Measurements from ENCODE around the gene PARP9.

Gene PARP9

DNA sequence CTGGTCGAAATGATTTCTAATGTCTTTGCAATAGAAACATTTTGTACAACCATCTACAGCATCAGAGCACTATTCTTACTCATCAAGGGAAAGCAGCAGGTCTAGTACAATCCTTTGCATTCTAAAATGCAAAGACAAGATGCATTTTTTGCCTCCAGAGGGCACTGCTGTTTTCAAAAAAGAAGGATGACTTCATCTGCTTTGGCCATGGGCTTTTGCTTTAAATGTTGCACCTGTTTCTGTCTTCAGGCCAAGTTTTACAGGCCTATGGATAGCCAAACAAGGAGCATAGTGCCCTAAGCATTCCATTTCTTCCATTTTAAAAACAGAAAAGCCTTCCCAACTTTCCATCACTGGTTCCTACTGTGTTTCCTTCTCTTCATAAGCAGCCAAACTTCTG, 3.4 kb downstream of the PARP9 start:
- Mint-ChIP-seq H3K4me1 (ENCODE audit: low read depth) (peaks cover 37% of the 10 kb centered on the region), H3K36me3 (ENCODE audit: low read depth) (peaks cover 70% of the 10 kb centered on the region)

DNA sequence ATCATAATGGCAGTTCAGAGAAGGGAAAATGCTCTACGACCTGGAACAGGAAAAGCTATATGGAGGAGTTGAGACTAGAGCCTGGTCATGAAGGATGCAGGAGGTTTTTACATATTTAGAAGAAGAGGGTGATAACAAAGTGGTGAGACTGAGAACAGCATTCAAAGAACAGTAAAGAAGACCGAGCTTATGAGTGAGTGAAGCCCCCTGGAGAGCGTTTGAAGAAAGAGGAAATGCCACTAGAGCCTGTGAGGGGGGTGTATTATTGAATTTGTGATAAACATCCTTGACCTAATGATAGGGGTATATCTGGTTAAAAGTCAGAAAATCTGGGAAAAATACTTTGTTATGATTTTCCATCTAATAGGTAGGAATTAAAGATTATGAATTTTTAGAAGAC, 4.2 kb downstream of the PARP9 start:
- no peak for DNase-seq (ENCODE audit: low spot score)
- Mint-ChIP-seq H3K27ac (no peak overlapping the region), H3K9me3 (no peaks in the 10 kb centered on the region), H3K27me3 (ENCODE audit: low read depth) (no peaks in the 10 kb centered on the region), H3K4me1 (ENCODE audit: low read depth) (peaks cover 35% of the 10 kb centered on the region), H3K4me3 (no peak overlapping the region), H3K36me3 (ENCODE audit: low read depth) (peaks cover 72% of the 10 kb centered on the region)

More for the DNA sequence above, 3.4 kb downstream of the PARP9 start:
- Mint-ChIP-seq H3K9me3 (no peaks in the 10 kb centered on the region), H3K4me3 (peak overlapping the region; percentile 57), H3K27me3 (ENCODE audit: low read depth) (no peaks in the 10 kb centered on the region), H3K27ac (peak overlapping the region; percentile 53)
- DNase-seq (ENCODE audit: low spot score), result peak; percentile 38

DNA sequence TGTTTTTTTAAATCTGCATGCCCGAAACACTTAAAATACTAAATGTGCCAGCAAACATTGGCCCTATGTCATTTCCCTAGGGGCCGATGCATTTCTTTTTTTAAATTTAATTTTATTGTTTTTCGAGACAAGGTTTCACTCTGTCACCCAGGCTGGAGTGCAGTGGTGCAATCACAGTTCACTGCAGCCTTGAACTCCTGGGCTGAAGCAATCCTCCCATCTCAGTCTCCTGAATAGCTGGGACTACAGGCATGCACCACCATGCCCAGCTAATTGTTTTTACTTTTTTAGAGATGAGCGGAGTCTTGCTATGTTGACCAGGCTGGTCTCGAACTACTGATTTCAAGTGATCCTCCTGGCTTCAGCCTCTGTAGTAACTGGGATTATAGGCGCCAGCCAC, 5.5 kb downstream of the PARP9 start:
- Mint-ChIP-seq H3K27me3 (ENCODE audit: low read depth) (no peaks in the 10 kb centered on the region), H3K4me1 (ENCODE audit: low read depth) (peaks cover 37% of the 10 kb centered on the region), H3K9me3 (no peaks in the 10 kb centered on the region), H3K27ac (no peak overlapping the region), H3K36me3 (ENCODE audit: low read depth) (peaks cover 72% of the 10 kb centered on the region), H3K4me3 (no peak overlapping the region)
- DNase-seq (ENCODE audit: low spot score), result no peak

GRCh38 chr3:122557356-122557755, 6.7 kb downstream of the PARP9 start:
- no peak for DNase-seq (ENCODE audit: low spot score)
- Mint-ChIP-seq H3K4me1 (ENCODE audit: low read depth) (peaks cover 31% of the 10 kb centered on the region), H3K36me3 (ENCODE audit: low read depth) (peaks cover 72% of the 10 kb centered on the region), H3K4me3 (no peak overlapping the region), H3K27me3 (ENCODE audit: low read depth) (no peaks in the 10 kb centered on the region), H3K9me3 (no peaks in the 10 kb centered on the region), H3K27ac (no peak overlapping the region)

DNA sequence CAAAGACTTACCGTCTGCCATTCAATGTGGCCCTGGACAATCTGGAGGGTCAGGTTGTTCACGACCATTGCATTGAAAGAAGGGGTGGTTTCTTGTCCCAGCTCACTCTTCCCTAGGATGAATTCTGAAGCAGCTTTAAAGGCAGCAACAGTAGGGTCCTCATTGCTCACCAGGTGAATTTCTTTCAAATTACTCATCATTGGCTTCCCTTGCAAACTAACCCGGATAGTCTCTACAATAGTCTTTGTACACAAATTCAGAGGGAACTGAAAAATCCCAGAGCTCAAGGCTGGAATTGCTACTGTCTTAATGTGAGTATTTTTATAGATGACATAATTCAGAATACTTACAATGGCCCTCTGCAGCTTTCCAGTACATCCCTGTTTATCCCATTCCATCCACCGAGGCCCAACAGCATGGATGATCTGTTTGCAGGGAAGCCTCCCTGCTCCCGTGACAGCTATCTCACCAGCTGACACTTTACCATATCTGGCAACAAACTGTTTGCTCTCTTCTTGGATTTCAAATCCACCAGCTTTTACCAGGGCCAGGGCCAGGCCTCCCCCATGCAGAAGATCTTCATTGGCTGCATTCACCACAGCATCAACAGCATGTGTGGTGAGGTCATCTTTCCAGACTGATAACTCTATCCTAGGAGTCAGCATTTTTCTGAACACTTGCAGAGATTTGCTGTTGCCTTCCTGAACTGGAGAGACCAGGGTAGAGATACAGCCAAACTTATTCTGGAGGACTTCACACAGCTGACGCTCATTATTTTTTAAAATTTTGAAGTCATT, 8.6 kb downstream of the PARP9 start:
- DNase-seq (ENCODE audit: low spot score), result no peak
- Mint-ChIP-seq H3K9me3 (no peaks in the 10 kb centered on the region), H3K4me1 (ENCODE audit: low read depth) (peaks cover 16% of the 10 kb centered on the region), H3K4me3 (no peak overlapping the region), H3K27me3 (ENCODE audit: low read depth) (no peaks in the 10 kb centered on the region), H3K36me3 (ENCODE audit: low read depth) (peaks cover 75% of the 10 kb centered on the region), H3K27ac (no peak overlapping the region)

DNA sequence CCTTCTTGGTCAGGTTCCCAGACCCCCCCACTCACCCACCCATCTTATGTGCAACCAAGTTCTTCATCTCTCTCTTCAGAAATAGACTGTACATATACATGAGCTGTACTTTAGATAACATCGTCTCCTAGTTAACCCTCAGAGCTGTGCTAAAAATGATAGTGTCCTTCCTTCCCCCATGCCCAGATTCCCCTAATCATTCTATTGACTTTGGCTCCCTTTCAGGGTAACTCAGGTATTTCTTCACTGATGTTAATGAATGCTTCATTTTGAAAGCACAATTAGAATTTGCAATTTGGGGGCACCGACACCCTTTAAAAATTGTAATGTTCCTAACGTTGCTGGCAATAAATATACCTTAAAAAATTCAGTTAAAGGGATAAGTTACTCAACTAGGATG, 10.9 kb downstream of the PARP9 start:
- no peaks in the 10 kb centered on the region for H3K9me3 Mint-ChIP-seq
- DNase-seq (ENCODE audit: low spot score), result no peak
- no peak overlapping the region for H3K27ac Mint-ChIP-seq
- H3K4me1 Mint-ChIP-seq (ENCODE audit: low read depth), result peaks cover 11% of the 10 kb centered on the region
- peaks cover 76% of the 10 kb centered on the region for H3K36me3 Mint-ChIP-seq (ENCODE audit: low read depth)
- H3K27me3 Mint-ChIP-seq (ENCODE audit: low read depth), result no peaks in the 10 kb centered on the region
- no peak overlapping the region for H3K4me3 Mint-ChIP-seq

GRCh38 chr3:122548619-122549018, 15.5 kb downstream of the PARP9 start:
- no peak for DNase-seq (ENCODE audit: low spot score)
- no peak overlapping the region for H3K27ac Mint-ChIP-seq
- peaks cover 4% of the 10 kb centered on the region for H3K4me1 Mint-ChIP-seq (ENCODE audit: low read depth)
- no peaks in the 10 kb centered on the region for H3K27me3 Mint-ChIP-seq (ENCODE audit: low read depth)
- no peaks in the 10 kb centered on the region for H3K9me3 Mint-ChIP-seq
- no peak overlapping the region for H3K4me3 Mint-ChIP-seq
- peaks cover 75% of the 10 kb centered on the region for H3K36me3 Mint-ChIP-seq (ENCODE audit: low read depth)

DNA sequence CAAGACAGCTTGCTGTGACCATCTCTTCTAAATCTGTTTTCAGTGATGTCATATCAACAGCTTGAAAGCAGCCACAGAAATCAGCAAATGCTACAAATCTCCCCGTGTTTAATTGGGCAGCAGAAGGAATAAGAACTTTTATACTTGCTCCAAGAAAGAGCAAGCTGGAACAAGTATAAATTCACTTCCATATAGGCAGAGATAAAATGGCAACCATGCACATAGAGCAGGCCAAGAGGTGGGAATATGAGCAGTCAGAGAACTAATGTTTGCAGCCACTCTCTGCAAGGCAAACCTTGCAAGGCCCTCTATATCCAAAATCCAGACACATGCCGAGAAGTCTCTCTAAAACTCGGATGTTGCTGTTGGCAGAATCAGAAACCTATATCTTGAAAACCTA, 16.0 kb downstream of the PARP9 start:
- Mint-ChIP-seq H3K4me3 (no peak overlapping the region), H3K27ac (no peak overlapping the region), H3K4me1 (ENCODE audit: low read depth) (peaks cover under 1% of the 10 kb centered on the region)

DNA sequence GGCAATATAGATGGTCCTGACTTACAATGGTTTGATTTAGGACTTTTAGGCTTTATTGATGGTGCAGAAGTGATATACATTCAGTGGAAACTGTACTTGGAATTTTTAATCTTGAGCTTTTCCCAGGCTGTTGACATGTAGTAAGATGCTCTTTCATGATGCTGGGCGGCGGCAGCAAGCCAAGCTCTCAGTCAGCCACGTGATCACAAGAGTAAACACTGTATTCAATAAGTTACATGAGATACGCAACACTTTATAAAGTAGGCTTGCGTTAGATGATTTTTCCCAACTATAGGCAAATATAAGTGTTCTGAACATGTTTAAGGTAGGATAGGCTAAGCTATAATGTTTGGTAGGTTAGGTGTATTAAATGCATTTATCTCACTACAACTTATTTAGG, 17.9 kb downstream of the PARP9 start:
- Mint-ChIP-seq H3K4me3 (no peak overlapping the region), H3K27ac (no peak overlapping the region), H3K4me1 (ENCODE audit: low read depth) (no peaks in the 10 kb centered on the region), H3K9me3 (no peaks in the 10 kb centered on the region), H3K27me3 (ENCODE audit: low read depth) (no peaks in the 10 kb centered on the region), H3K36me3 (ENCODE audit: low read depth) (peaks cover 65% of the 10 kb centered on the region)
- DNase-seq (ENCODE audit: low spot score), result no peak

More for the DNA sequence above, 16.0 kb downstream of the PARP9 start:
- Mint-ChIP-seq H3K9me3 (no peaks in the 10 kb centered on the region), H3K27me3 (ENCODE audit: low read depth) (no peaks in the 10 kb centered on the region), H3K36me3 (ENCODE audit: low read depth) (peaks cover 75% of the 10 kb centered on the region)
- no peak for DNase-seq (ENCODE audit: low spot score)

DNA sequence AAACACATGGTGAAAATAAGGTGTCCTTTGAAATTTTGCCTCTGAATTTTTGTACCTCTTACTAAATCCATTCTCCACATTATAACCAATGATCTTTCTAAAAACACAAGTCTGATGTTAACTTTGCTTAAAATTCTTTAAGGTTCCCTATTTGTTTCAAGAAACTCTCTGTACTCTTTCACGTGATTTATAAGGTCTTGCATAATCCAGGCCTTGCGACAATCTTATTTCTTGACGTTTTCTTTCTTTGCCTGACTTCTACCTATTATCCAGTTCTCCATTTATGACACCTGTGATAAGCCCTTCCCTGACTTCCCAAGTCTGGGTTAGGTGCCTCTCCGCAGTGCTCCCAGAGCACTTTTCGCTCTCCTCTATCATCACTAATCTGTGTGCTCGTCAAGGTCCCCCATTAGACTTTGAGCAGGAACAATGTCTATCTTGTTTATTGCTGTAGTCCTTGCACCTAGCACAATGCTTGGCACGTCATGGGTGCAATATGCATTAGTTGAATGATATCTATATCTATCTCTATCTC, 25.1 kb downstream of the PARP9 start:
- H3K9me3 Mint-ChIP-seq, result no peaks in the 10 kb centered on the region
- DNase-seq (ENCODE audit: low spot score), result no peak
- H3K4me3 Mint-ChIP-seq, result no peak overlapping the region
- H3K27ac Mint-ChIP-seq, result no peak overlapping the region
- H3K27me3 Mint-ChIP-seq (ENCODE audit: low read depth), result no peaks in the 10 kb centered on the region
- H3K4me1 Mint-ChIP-seq (ENCODE audit: low read depth), result peaks cover 9% of the 10 kb centered on the region
- H3K36me3 Mint-ChIP-seq (ENCODE audit: low read depth), result peaks cover 68% of the 10 kb centered on the region

GRCh38 chr3:122536632-122537001, 27.5 kb downstream of the PARP9 start:
- H3K27me3 Mint-ChIP-seq (ENCODE audit: low read depth), result no peaks in the 10 kb centered on the region
- peaks cover 24% of the 10 kb centered on the region for H3K4me1 Mint-ChIP-seq (ENCODE audit: low read depth)
- no peak overlapping the region for H3K27ac Mint-ChIP-seq
- no peak for DNase-seq (ENCODE audit: low spot score)
- peaks cover 79% of the 10 kb centered on the region for H3K36me3 Mint-ChIP-seq (ENCODE audit: low read depth)
- no peaks in the 10 kb centered on the region for H3K9me3 Mint-ChIP-seq
- H3K4me3 Mint-ChIP-seq, result no peak overlapping the region

- Mint-ChIP-seq H3K4me1 (ENCODE audit: low read depth) (peaks cover 24% of the 10 kb centered on the region), H3K27ac (no peak overlapping the region), H3K4me3 (no peak overlapping the region), H3K27me3 (ENCODE audit: low read depth) (no peaks in the 10 kb centered on the region), H3K36me3 (ENCODE audit: low read depth) (peaks cover 78% of the 10 kb centered on the region), H3K9me3 (no peaks in the 10 kb centered on the region)
- no peak for DNase-seq (ENCODE audit: low spot score)
Measured at GRCh38 chr3:122535964-122536631, 28.0 kb downstream of the PARP9 start.

- DNase-seq (ENCODE audit: low spot score), result peak; percentile 75
- H3K36me3 Mint-ChIP-seq (ENCODE audit: low read depth), result peaks cover 72% of the 10 kb centered on the region
- peaks cover 24% of the 10 kb centered on the region for H3K4me1 Mint-ChIP-seq (ENCODE audit: low read depth)
- no peaks in the 10 kb centered on the region for H3K27me3 Mint-ChIP-seq (ENCODE audit: low read depth)
- H3K4me3 Mint-ChIP-seq, result peak overlapping the region; percentile 5
- H3K27ac Mint-ChIP-seq, result peak overlapping the region; percentile 78
- no peaks in the 10 kb centered on the region for H3K9me3 Mint-ChIP-seq
Measured at GRCh38 chr3:122533931-122534334, 30.2 kb downstream of the PARP9 start.

GRCh38 chr3:122533480-122533879, 30.6 kb downstream of the PARP9 start:
- Mint-ChIP-seq H3K4me1 (ENCODE audit: low read depth) (peaks cover 24% of the 10 kb centered on the region), H3K9me3 (no peaks in the 10 kb centered on the region), H3K4me3 (peak overlapping the region; percentile 5), H3K27ac (peak overlapping the region; percentile 4), H3K27me3 (ENCODE audit: low read depth) (no peaks in the 10 kb centered on the region), H3K36me3 (ENCODE audit: low read depth) (peaks cover 72% of the 10 kb centered on the region)
- no peak for DNase-seq (ENCODE audit: low spot score)

Data from T-helper 2 cell treated with Interferon-gamma antibody and Interleukin-4, amounts not matched to agents 5 μg/mL and 100 μg/mL, for 36 hours (primary cell).